ENCODE results near the gene TENM4. TPM values are rescaled to one million over a fixed set of nuclear protein-coding genes. Genes with fewer than 3 reads are reported as not detected.

TENM4 gene
- total RNA-seq, 1 donor from 2014 or later = 50.7 TPM

DNA sequence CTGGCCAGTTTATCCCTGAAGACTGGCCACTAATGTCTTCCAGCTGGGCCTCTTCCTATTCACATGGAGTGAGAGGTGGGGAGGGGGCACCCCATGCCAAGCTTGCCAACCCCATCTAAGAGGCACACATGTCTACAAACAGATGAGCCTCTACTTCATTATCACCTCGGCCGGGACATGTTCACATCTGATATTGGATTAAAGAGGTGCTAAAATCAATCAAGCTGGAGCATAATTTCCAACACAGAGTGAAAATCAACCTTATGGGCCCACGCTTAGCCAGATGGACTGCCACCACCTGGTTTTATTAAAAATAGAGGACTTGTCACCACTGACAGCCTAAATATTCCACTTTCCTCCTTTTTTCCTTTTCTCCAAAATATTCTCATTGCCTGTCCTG, 703.5 kb downstream of the TENM4 start:
- Mint-ChIP-seq H3K4me3 (ENCODE audit: unreplicated experiment) (no peak overlapping the region), H3K36me3 (ENCODE audit: unreplicated experiment) (peaks cover 5% of the 10 kb centered on the region), H3K4me1 (ENCODE audit: low read depth, unreplicated experiment) (peaks cover 5% of the 10 kb centered on the region), H3K9me3 (ENCODE audit: unreplicated experiment) (no peaks in the 10 kb centered on the region), H3K27ac (ENCODE audit: unreplicated experiment) (no peak overlapping the region), H3K27me3 (ENCODE audit: unreplicated experiment) (no peaks in the 10 kb centered on the region)
- DNase-seq = no peak
- TF ChIP-seq, protein P1, sequence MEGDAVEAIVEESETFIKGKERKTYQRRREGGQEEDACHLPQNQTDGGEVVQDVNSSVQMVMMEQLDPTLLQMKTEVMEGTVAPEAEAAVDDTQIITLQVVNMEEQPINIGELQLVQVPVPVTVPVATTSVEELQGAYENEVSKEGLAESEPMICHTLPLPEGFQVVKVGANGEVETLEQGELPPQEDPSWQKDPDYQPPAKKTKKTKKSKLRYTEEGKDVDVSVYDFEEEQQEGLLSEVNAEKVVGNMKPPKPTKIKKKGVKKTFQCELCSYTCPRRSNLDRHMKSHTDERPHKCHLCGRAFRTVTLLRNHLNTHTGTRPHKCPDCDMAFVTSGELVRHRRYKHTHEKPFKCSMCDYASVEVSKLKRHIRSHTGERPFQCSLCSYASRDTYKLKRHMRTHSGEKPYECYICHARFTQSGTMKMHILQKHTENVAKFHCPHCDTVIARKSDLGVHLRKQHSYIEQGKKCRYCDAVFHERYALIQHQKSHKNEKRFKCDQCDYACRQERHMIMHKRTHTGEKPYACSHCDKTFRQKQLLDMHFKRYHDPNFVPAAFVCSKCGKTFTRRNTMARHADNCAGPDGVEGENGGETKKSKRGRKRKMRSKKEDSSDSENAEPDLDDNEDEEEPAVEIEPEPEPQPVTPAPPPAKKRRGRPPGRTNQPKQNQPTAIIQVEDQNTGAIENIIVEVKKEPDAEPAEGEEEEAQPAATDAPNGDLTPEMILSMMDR (IDR thresholded peaks at IDR 0.05; ENCODE audit: partially characterized antibody, unreplicated experiment) = no peak

DNA sequence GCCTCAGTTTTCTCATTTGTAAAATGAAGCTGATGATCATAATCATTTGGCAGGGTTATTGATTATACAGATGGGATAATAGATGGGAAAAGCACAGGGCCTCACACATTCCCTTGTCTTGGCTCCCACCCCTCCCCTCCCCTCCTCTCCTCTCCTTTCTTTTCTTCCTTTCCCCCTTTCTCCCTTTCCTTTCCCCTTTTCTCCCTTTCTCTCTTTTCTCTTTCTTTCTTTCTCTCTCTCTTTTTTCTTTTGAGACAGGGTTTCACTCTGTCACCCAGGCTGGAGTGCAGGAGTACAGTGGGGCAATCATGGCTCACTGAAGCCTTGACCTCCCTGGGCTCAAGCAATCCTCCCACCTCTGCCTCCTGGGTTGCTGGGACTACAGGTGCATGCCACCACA, 705.1 kb downstream of the TENM4 start:
- no peaks in the 10 kb centered on the region for H3K27me3 Mint-ChIP-seq (ENCODE audit: unreplicated experiment)
- no peak overlapping the region for H3K4me3 Mint-ChIP-seq (ENCODE audit: unreplicated experiment)
- no peaks in the 10 kb centered on the region for H3K9me3 Mint-ChIP-seq (ENCODE audit: unreplicated experiment)
- peaks cover 2% of the 10 kb centered on the region for H3K4me1 Mint-ChIP-seq (ENCODE audit: low read depth, unreplicated experiment)
- DNase-seq = no peak
- TF ChIP-seq, protein P1 (IDR thresholded peaks at IDR 0.05; ENCODE audit: partially characterized antibody, unreplicated experiment) = no peak
- peaks cover 5% of the 10 kb centered on the region for H3K36me3 Mint-ChIP-seq (ENCODE audit: unreplicated experiment)
- H3K27ac Mint-ChIP-seq (ENCODE audit: unreplicated experiment) = no peak overlapping the region

DNA sequence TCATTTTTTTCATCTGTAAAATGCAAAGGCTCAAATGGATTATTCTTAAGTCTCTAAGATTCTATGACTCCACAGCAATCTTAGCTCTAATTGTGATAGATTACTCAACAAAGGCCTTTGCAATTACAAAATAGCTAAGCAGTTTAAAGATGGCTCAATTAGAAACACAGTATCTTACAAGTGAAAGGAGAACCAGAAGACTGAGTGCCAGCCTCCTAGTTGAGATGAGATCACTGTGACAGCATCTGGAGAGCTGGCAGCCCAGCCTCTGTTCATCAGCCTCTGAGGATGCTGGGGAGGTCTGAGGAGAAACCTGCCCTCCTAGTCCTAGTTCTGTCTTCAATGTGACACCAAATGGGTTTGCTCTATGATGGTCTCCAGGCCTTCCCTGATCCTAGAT, 707.8 kb downstream of the TENM4 start:
- DNase-seq = no peak
- H3K4me3 Mint-ChIP-seq (ENCODE audit: unreplicated experiment) = no peak overlapping the region
- TF ChIP-seq, protein P1 (IDR thresholded peaks at IDR 0.05; ENCODE audit: partially characterized antibody, unreplicated experiment) = no peak
- no peak overlapping the region for H3K27ac Mint-ChIP-seq (ENCODE audit: unreplicated experiment)
- H3K27me3 Mint-ChIP-seq (ENCODE audit: unreplicated experiment) = peaks cover 3% of the 10 kb centered on the region
- no peaks in the 10 kb centered on the region for H3K9me3 Mint-ChIP-seq (ENCODE audit: unreplicated experiment)
- H3K4me1 Mint-ChIP-seq (ENCODE audit: low read depth, unreplicated experiment) = no peaks in the 10 kb centered on the region
- no peaks in the 10 kb centered on the region for H3K36me3 Mint-ChIP-seq (ENCODE audit: unreplicated experiment)

DNA sequence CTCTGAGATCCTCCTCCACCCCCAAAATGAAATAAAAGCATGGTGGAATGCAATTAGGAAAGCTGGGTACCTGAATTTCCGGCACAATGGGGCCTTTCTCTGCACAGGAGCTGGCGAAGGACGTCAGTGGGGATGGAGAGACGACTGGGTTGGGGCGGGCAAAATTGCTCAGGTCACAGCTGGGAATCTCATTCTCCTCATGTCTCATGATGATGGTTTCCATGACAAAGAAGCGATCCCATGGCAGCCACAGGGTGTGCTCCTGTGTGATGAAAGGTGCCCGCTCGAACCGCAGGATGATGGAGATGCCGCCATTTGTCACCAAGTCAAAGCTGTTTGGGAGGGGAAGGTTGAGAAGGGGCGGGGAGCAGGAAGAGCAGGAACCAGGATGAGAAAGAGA, 708.6 kb downstream of the TENM4 start:
- H3K27ac Mint-ChIP-seq (ENCODE audit: unreplicated experiment) = no peak overlapping the region
- no peak overlapping the region for H3K4me3 Mint-ChIP-seq (ENCODE audit: unreplicated experiment)
- DNase-seq = no peak
- H3K36me3 Mint-ChIP-seq (ENCODE audit: unreplicated experiment) = no peaks in the 10 kb centered on the region
- H3K27me3 Mint-ChIP-seq (ENCODE audit: unreplicated experiment) = peaks cover 3% of the 10 kb centered on the region
- no peaks in the 10 kb centered on the region for H3K9me3 Mint-ChIP-seq (ENCODE audit: unreplicated experiment)
- TF ChIP-seq, protein P1 (IDR thresholded peaks at IDR 0.05; ENCODE audit: partially characterized antibody, unreplicated experiment) = no peak
- H3K4me1 Mint-ChIP-seq (ENCODE audit: low read depth, unreplicated experiment) = no peaks in the 10 kb centered on the region

DNA sequence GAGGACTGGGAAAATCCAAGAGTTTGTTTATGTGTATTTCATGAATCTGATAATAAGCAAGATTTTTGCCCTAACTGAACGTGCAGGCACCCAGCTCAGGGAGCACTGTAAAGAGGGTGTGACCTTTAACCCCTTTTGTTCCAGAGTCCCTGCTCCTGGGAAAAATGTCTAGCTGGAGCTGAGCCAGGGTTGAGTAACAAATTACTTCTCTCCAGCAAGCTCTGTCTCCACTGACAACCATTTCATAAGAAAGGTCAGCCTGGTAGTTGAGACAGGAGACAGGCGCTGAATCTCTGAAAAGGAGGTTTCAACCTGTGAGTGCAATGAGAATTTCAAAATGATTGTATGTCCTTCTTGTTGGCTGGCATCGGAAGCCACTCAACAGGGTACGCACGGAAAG, 709.8 kb downstream of the TENM4 start:
- DNase-seq = no peak
- Mint-ChIP-seq H3K4me1 (ENCODE audit: low read depth, unreplicated experiment) (no peaks in the 10 kb centered on the region), H3K36me3 (ENCODE audit: unreplicated experiment) (no peaks in the 10 kb centered on the region), H3K27me3 (ENCODE audit: unreplicated experiment) (peaks cover 3% of the 10 kb centered on the region), H3K27ac (ENCODE audit: unreplicated experiment) (no peak overlapping the region), H3K4me3 (ENCODE audit: unreplicated experiment) (no peak overlapping the region), H3K9me3 (ENCODE audit: unreplicated experiment) (no peaks in the 10 kb centered on the region)
- TF ChIP-seq, protein P1 (IDR thresholded peaks at IDR 0.05; ENCODE audit: partially characterized antibody, unreplicated experiment) = no peak
